SU-DHL-6 (cell line): ENCODE measurements around the gene RND1.

Source experiments
- H2AFZ ChIP-seq: fragments of 200-600 bp; sonication (generic); 2 replicates; pipeline ENCODE4 v1.6.1; 2014; ENCODE audit warnings: low read depth, mild to moderate bottlenecking, moderate library complexity, mixed read lengths, antibody characterized with exemption, low read length; ENCODE audit not compliant: severe bottlenecking
- H3F3A ChIP-seq: fragments of 200-600 bp; shearing (Covaris generic); 2 replicates; pipeline ENCODE4 v1.6.0; 2016; ENCODE audit warnings: antibody characterized with exemption, mild to moderate bottlenecking; ENCODE audit not compliant: insufficient read depth
- H3K27ac ChIP-seq: fragments of 200-600 bp; sonication (generic); 2 replicates; pipeline ENCODE4 v1.5.1; 2016; ENCODE audit warnings: low read depth, mild to moderate bottlenecking, low read length, moderate library complexity, mixed read lengths
- H3K27me3 ChIP-seq: fragments of 200-600 bp; sonication (generic), shearing (Covaris generic); 2 replicates; pipeline ENCODE4 v1.6.0; 2014; ENCODE audit warnings: mild to moderate bottlenecking, low read length
- H3K36me3 ChIP-seq: fragments of 200-600 bp; sonication (generic); 2 replicates; pipeline ENCODE4 v1.6.1; 2014; ENCODE audit warnings: mild to moderate bottlenecking, low read length, mixed read lengths
- H3K4me2 ChIP-seq: fragments of 300-600, 200-600 bp; shearing (Covaris generic), sonication (generic); 2 replicates; pipeline ENCODE4 v1.6.0; 2014; ENCODE audit warnings: low read length, low read depth, mild to moderate bottlenecking; ENCODE audit not compliant: poor library complexity, severe bottlenecking
- H3K4me3 ChIP-seq: fragments of 200-600 bp; sonication (generic); 2 replicates; pipeline ENCODE4 v1.5.1; 2014; ENCODE audit warnings: antibody characterized with exemption, low read length, mild to moderate bottlenecking, mixed read lengths; ENCODE audit not compliant: insufficient read depth, poor library complexity, severe bottlenecking
- H3K79me2 ChIP-seq: fragments of 200-600 bp; sonication (generic); 2 replicates; pipeline ENCODE4 v1.6.1; 2014; ENCODE audit warnings: mild to moderate bottlenecking, low read length, moderate library complexity; ENCODE audit not compliant: insufficient read depth
- H3K9ac ChIP-seq: fragments of 200-600 bp; sonication (generic); 2 replicates; pipeline ENCODE4 v1.7.0; 2014; ENCODE audit warnings: mild to moderate bottlenecking, low read length
- H3K9me2 ChIP-seq: fragments of 200-600 bp; sonication (generic); replicated peaks from 2 replicates; pipeline ENCODE4 v1.6.1; 2014; ENCODE audit warnings: low read length; ENCODE audit not compliant: insufficient read depth
- H3K9me3 ChIP-seq: fragments of 200-600 bp; sonication (generic); 2 replicates; pipeline ENCODE4 v1.6.1; 2014; ENCODE audit warnings: low read length, mixed read lengths; ENCODE audit not compliant: insufficient read depth
- H4K20me1 ChIP-seq: fragments of 200-600 bp; sonication (generic); 2 replicates; pipeline ENCODE4 v1.6.1; 2014; ENCODE audit warnings: low read depth, mild to moderate bottlenecking, antibody characterized with exemption, low read length, moderate library complexity, mixed read lengths
- CTCF ChIP-seq: fragments of 200-600 bp; sonication (generic); IDR thresholded peaks from one replicate; pipeline ENCODE4 v1.5.1; 2017; ENCODE audit warnings: antibody characterized with exemption, mild to moderate bottlenecking, low read length, moderate library complexity; ENCODE audit not compliant: insufficient read depth, poor library complexity, severe bottlenecking
- EZH2phosphoT487 ChIP-seq: fragments of 200-600 bp; sonication (generic), shearing (Covaris generic); conservative IDR thresholded peaks from 2 replicates; pipeline ENCODE4 v1.6.1; 2018; ENCODE audit warnings: mild to moderate bottlenecking, antibody characterized with exemption, low read length, moderate library complexity, mixed read lengths

The RND1 gene

GRCh38 chr12:48823281-48823680 is 42.4 kb downstream of the RND1 start:
- H4K20me1 ChIP-seq: no peaks in the 10 kb centered on the region
- H3K36me3 ChIP-seq: no peaks in the 10 kb centered on the region
- no peaks in the 10 kb centered on the region for H3K9me3 ChIP-seq
- H3K79me2 ChIP-seq: no peaks in the 10 kb centered on the region
- no peaks in the 10 kb centered on the region for H3K9me2 ChIP-seq
- H3K27ac ChIP-seq: no peak overlapping the region
- no peaks in the 10 kb centered on the region for H3F3A ChIP-seq
- no peak overlapping the region for H3K9ac ChIP-seq
- H2AFZ ChIP-seq: no peak overlapping the region
- no peak overlapping the region for H3K4me3 ChIP-seq
- H3K4me2 ChIP-seq: no peak overlapping the region
- no peaks in the 10 kb centered on the region for H3K27me3 ChIP-seq
- TF ChIP-seq CTCF (no peak), EZH2phosphoT487 (no peak)

- no peaks in the 10 kb centered on the region for H3K79me2 ChIP-seq
- no peak for TF ChIP-seq CTCF
- TF ChIP-seq EZH2phosphoT487: no peak
- no peaks in the 10 kb centered on the region for H3K9me3 ChIP-seq
- no peak overlapping the region for H3K9ac ChIP-seq
- no peaks in the 10 kb centered on the region for H3F3A ChIP-seq
- H3K27me3 ChIP-seq: no peaks in the 10 kb centered on the region
- no peaks in the 10 kb centered on the region for H3K36me3 ChIP-seq
- no peak overlapping the region for H2AFZ ChIP-seq
- H3K4me3 ChIP-seq: no peak overlapping the region
- H3K27ac ChIP-seq: no peak overlapping the region
- no peak overlapping the region for H3K4me2 ChIP-seq
- no peaks in the 10 kb centered on the region for H3K9me2 ChIP-seq
- no peaks in the 10 kb centered on the region for H4K20me1 ChIP-seq
These were observed 43.0 kb downstream of the RND1 start for GRCh38 chr12:48822711-48823110.

GRCh38 chr12:48822139-48822538 is 43.5 kb downstream of the RND1 start:
- H3K79me2 ChIP-seq: no peaks in the 10 kb centered on the region
- no peak overlapping the region for H3K4me2 ChIP-seq
- no peaks in the 10 kb centered on the region for H3K36me3 ChIP-seq
- H3K4me3 ChIP-seq: no peak overlapping the region
- no peaks in the 10 kb centered on the region for H4K20me1 ChIP-seq
- no peak overlapping the region for H3K27ac ChIP-seq
- no peak overlapping the region for H3K9ac ChIP-seq
- no peaks in the 10 kb centered on the region for H3K27me3 ChIP-seq
- H3K9me3 ChIP-seq: no peaks in the 10 kb centered on the region
- H3F3A ChIP-seq: peaks cover 2% of the 10 kb centered on the region; the same call in 1 of the 2 replicates
- H2AFZ ChIP-seq: no peak overlapping the region
- H3K9me2 ChIP-seq: no peaks in the 10 kb centered on the region
- TF ChIP-seq CTCF (no peak), EZH2phosphoT487 (no peak)
